GM18868 (cell line): ENCODE data around the gene ATP5F1D.
A peak's percentile ranks its signal among the peaks of the same experiment; 100 is the strongest.
"Not testable (repeated sequence)": the region's sequence is repeated elsewhere in the genome, so short reads cannot be mapped to it uniquely, and the experiment has no call there.

Experiments
- ATAC-seq: cut with Tn5 transposase; IDR thresholded peaks from one replicate; pipeline ENCODE4 v1.9.1; 2021; ENCODE audit warnings: mild to moderate bottlenecking, moderate library complexity; ENCODE audit not compliant: unreplicated experiment

ATP5F1D gene

DNA sequence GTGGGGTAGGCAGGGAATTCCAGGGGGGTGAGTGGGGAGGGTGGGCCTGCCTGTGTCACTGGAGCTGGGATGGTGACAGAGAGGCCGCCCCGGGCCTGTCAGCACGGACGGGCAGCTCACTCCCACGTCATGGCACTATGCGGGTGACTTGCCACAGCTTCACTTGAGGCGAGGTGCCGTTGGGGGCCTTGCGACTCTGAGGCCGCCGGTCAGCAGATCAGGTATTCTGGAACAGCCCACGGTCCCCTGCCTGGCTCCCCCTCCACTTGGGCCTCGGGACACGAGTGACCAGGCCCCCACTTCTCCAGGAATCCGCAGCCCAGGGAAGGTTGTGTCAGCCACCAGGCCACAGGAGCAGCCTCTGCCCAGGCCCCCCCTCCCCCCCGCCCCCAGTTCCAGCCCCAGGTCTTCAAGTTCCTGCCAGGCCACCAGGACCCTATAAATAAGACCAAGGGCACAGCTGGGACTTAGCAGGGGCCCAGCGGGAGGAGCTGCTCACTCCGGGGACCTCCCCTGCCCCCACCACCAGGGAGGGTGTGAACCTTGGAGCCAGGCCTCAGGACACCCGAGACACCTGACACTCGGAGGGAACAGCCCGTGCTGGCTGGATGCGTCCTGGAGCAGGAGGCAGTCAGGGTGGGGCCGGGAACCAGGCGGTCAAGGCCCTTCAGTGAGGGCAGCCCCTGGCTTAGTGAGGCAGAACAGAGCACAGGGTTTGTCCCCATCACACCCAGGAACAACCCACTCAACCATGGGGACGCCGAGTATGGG is 4.1 kb downstream of the ATP5F1D start:
- ATAC-seq, result no peak

GRCh38 chr19:1246265-1247087 is 4.9 kb downstream of the ATP5F1D start:
- not testable (repeated sequence) for ATAC-seq

DNA sequence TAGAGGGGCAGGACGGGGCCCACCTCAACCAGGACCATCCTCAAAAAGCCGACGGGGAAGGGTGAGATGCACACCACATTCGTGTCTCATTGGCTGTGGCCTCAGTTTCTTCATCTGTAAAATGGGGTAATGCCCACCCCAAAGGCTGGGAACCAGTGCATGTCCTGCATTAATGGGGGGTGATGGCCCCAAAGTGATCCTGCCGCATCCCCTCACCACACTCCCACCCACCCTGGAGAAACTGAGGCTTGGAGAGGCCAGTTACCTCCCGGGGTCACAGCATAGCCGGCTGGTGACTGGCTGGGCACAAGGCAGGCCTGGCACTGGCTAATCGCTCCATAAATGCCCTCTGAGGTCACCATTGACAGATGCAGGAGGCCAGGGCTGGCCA is 6.2 kb downstream of the ATP5F1D start:
- ATAC-seq, result no peak

DNA sequence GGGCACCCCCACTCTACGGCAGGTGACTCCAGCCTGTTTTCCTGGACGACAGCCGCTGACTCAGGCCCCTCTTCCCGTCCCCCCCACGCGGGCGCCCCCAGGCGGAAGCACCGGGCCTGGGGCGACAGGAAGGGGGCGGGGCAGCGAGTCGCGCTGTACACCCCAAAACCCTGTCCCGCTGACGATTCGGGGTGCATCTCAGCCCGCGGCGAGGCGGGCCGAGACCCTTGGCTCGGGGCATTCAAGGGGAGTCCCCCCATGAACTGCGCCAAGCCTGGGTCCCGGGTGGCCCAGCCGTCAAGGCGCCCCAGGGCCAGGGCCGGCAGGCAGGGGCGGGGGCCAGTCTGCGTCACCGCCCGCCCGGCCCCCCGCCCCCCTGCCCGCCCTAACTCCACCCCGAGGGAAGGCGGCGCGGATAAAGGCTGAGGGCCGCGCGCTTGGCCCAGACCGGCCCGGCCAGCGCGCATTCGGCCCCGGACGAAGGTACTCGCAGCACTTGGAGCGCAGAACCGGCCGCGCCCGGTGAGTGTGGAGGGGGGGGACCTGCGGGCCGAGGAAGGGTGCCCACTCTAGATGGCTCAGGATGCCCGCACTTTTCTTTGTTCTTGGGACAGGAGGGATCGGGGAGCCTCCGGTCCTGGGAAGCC is 6.7 kb downstream of the ATP5F1D start, which contains the start of gene MIDN:
Gene MIDN (plus strand): TSS at position 445 of the 647 bp plus-strand sequence. CDS start 1,714 bp downstream, outside the sequence.
- peak; percentile 5 for ATAC-seq

DNA sequence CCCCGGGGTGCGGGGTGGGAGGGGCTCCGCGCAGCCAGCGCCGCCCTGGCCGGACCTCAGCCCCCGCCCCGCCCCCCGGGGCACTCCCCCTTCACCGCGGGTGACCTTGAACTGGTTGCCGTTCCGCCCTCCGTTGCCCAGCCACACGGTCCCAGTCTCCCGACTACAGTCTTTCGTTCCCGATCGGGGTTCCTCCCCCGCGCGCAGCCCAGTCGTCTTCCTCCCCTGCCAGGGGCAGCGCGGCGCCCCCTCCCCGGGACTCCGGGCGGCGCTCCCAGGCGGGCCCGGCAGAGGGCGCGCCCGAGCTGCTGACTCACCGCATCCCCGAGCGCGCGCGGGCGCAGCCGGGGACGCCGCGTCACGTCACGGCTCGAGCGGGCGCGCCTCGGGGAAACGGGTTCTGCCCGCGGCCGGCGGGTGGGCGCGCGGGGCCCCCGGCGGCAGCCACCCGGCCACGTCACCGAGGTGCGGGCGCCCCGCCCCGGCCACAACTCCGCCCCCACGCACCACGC is 7.3 kb downstream of the ATP5F1D start:
- ATAC-seq, result peak; percentile 33

DNA sequence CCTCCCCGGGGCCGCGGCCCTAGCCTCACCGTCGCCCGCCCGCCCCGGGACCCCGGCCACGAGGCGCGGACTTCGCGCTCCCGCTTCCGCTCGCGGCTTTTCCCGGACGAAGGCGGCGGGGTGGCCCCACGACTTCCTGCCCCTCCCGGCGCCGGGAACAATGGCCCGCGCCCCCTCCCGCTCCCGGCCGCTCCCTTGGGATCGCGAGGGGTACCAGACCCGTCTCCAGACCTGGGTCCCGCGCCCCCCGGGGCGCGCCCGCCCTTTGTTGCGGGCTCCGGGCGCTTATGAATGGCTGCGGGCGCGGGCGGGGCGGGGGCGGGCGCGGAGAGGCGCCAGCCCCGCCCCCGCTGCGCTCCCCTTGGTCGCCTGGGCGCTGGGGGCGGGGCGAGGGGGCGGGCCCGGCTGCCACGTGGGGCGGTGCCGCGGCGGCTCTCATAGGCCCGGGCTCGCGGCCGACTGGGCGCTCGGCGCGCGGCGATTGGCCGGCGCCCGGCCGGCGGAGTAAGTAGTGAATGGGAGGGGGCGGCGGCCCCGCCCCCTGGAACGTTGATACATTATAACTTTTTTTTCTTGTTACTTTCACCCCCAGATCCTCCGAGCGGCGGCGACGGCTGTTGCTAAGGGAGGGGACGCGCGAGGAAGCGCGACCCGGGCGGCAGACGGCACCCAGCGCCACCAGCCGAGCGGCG is 7.9 kb downstream of the ATP5F1D start:
- ATAC-seq, result peak; percentile 47

DNA sequence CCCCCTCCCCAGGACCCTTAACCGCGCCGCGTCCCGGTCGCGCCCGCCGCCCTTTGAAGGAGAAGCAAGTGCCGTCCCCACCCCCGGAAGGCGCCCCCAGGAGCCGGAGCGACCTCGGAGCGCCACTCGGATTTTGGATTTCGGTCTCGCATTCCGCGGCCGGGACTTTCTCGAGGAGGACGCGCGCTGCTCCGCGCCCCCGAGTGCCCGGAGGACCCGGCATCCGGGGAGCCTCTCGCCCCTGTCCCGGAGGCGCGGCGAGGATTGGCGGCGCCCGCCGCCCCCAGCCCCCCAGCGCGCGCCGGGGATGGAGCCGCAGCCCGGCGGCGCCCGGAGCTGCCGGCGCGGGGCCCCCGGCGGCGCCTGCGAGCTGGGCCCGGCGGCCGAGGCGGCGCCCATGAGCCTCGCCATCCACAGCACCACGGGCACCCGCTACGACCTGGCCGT is 8.5 kb downstream of the ATP5F1D start:
- no peak for ATAC-seq

GRCh38 chr19:1250437-1251260 is 9.1 kb downstream of the ATP5F1D start:
- ATAC-seq, result no peak

DNA sequence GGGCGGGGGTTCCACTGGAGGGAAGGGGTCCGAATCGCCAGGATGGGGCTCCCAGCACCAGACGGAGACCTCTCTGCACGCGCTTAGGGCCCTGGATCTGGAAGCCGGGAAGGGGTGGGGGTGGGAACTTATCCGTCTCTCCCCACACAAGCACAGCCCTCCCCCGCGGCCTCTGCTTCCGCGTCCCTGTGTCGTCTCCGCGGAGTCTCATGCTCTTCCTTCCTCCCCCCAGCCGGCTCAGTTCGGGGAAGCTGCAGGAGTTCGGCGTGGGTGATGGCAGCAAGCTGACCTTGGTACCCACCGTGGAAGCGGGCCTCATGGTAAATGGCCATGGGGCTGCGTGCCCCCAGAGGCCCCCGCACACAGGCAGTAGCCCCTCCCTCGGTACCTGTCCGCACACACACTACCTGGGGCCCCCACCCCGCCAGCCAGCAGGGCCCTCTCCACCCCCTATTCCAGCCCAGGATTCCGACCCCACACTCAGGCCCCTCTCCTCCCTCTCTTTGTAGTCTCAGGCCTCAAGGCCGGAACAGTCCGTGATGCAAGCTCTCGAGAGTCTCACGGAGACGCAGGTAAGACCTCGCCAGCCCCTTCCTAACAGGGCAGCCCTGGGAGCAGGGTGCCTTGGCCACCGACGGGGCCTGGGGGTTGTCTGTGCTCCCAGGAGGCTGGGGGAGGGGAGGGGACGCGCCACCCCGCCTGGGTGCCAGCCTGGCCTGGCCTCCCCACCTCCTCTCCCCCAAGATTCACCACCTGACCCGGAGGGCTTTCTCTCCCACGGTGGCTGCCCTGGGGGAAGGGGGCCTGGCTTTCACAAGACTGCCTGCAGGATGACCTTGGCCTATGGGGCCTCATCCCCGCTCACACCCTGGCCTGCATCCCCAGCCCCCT is 10.0 kb downstream of the ATP5F1D start:
- no peak for ATAC-seq

GRCh38 chr19:1252221-1252820 is 10.8 kb downstream of the ATP5F1D start:
- ATAC-seq, result no peak

- no peak for ATAC-seq
These were observed 11.4 kb downstream of the ATP5F1D start for GRCh38 chr19:1252821-1253513.

- ATAC-seq, result no peak
These were observed 12.0 kb downstream of the ATP5F1D start for GRCh38 chr19:1253514-1254080.

DNA sequence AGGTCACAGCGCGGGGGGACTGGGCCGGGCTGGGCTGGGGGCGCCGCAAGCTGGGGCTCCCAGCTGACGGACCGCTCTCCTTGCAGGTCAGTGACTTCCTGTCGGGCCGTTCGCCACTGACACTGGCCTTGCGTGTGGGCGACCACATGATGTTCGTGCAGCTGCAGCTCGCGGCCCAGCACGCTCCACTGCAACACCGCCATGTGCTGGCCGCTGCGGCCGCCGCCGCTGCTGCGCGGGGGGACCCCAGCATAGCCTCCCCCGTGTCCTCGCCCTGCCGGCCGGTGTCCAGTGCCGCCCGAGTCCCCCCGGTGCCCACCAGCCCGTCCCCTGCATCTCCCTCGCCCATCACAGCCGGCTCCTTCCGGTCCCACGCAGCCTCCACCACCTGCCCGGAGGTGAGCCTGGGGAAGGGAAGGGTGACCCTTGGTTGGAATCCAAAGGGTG is 12.6 kb downstream of the ATP5F1D start:
- ATAC-seq, result no peak

DNA sequence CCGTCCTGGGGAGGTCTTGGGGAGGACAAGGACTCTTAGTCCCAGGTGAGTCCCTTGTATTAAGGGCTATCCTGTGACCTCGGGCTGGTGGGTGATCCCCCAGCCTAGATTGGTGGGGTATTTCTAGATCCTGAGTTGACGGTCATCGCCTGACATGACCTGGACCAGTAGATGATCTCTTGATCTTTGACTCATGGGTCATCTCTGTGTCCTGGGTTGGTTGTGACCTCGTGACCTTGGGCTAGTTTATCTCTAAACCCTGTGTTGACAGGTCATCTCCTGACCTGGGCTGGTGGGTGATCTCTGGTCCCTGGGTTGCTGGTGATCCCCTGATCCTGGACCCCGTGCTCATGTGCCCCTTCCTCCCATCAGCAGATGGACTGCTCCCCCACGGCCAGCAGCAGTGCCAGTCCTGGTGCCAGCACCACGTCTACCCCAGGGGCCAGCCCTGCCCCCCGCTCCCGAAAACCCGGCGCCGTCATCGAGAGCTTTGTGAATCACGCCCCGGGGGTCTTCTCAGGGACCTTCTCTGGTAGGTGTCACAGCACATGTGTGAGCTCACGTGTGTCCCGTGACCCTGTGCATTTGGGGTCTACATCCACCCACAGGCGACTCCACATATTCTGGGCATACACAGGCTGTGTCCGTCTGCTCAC is 13.1 kb downstream of the ATP5F1D start:
- ATAC-seq, result no peak

GRCh38 chr19:1255186-1256161 is 13.9 kb downstream of the ATP5F1D start:
- no peak for ATAC-seq
